ENCODE results near the gene LETMD1. TPM values are rescaled to one million over a fixed set of nuclear protein-coding genes. Genes with fewer than 3 reads are reported as not detected.

The LETMD1 gene
- total and polyA plus RNA-seq, 2 donors (not counting 3 experiments of a cell fraction or from before 2014, with no cell fraction given): 38.9 to 47.7 TPM

DNA sequence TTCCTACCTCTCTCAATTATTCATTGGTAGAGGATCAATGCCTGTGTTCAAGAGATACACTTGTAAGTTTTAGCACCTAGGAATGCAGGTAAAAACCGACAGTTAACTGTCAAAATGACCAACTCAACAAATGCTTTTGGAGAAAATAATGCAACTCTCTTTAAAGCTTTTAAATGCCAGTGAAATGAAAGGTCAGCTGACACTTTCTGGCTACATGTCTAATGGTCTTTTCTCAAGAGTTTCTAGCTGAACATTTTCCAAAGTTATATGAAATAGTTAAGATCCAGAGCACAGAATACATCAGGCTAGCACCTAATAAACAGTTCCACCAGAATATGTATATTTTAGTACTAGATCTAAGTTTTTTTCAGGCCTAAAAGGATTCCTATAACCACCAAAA is 33.3 kb downstream of the LETMD1 start:
- H3K27me3 ChIP-seq (ENCODE audit: control insufficient read depth in 2 of 2, insufficient read depth in 2 of 2, low read length in 2 of 2): no peaks in the 10 kb centered on the region
- FAIRE-seq: no peak
- ChIA-PET POLR2A (interaction anchor here (2.7 kb wide), 1 partner anchor 8 kb away, joined by 20 read pairs; no protein-coding TSS in a partner anchor), CTCF (interaction anchor here (1.3 to 2.6 kb wide), 4 partner anchors 10 to 260 kb away, joined by 4 to 10 read pairs (median 5); partner anchors contain the start of gene SMAGP)
- H3K4me3 ChIP-seq (replicated peaks in 1 of 3; ENCODE audit: insufficient read depth in 1 of 3, low read depth in 1 of 3, low read length in 3 of 3): peak overlapping the region in 1 of 3 experiments; percentile 78
- peaks cover 15% of the 10 kb centered on the region for H4K20me1 ChIP-seq (replicated peaks; ENCODE audit: control insufficient read depth, extremely low read depth, insufficient read depth, low read length)
- no peaks in the 10 kb centered on the region for H3K36me3 ChIP-seq (ENCODE audit: control insufficient read depth in 2 of 2, extremely low read depth in 1 of 2, insufficient read depth in 2 of 2, low read length in 2 of 2)
- TF ChIP-seq, protein P1, sequence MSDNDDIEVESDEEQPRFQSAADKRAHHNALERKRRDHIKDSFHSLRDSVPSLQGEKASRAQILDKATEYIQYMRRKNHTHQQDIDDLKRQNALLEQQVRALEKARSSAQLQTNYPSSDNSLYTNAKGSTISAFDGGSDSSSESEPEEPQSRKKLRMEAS (IDR thresholded peaks at IDR 0.05; ENCODE audit: insufficient read depth, insufficient read length): no peak
- TF ChIP-seq GATA2 (IDR thresholded peaks at IDR 0.05; ENCODE audit: insufficient read depth, insufficient read length, low read depth, low read length): no peak
- TF ChIP-seq POLR2AphosphoS5 (IDR thresholded peaks at IDR 0.05; ENCODE audit: insufficient read depth, low read depth, low read length): no peak
- TF ChIP-seq JUN (IDR thresholded peaks at IDR 0.05; ENCODE audit: borderline replicate concordance, insufficient read depth, insufficient read length, low read depth): no peak
- TF ChIP-seq EZH2 (IDR thresholded peaks at IDR 0.05; ENCODE audit: borderline replicate concordance, low read depth, low read length, severe bottlenecking): no peak
- TF ChIP-seq FOS (IDR thresholded peaks at IDR 0.05; ENCODE audit: borderline replicate concordance, insufficient read depth, low read length): no peak
- no peak for TF ChIP-seq MYC (IDR thresholded peaks at IDR 0.05; ENCODE audit: low read depth, low read length)
- TF ChIP-seq, protein P2, sequence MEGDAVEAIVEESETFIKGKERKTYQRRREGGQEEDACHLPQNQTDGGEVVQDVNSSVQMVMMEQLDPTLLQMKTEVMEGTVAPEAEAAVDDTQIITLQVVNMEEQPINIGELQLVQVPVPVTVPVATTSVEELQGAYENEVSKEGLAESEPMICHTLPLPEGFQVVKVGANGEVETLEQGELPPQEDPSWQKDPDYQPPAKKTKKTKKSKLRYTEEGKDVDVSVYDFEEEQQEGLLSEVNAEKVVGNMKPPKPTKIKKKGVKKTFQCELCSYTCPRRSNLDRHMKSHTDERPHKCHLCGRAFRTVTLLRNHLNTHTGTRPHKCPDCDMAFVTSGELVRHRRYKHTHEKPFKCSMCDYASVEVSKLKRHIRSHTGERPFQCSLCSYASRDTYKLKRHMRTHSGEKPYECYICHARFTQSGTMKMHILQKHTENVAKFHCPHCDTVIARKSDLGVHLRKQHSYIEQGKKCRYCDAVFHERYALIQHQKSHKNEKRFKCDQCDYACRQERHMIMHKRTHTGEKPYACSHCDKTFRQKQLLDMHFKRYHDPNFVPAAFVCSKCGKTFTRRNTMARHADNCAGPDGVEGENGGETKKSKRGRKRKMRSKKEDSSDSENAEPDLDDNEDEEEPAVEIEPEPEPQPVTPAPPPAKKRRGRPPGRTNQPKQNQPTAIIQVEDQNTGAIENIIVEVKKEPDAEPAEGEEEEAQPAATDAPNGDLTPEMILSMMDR (IDR thresholded peaks at IDR 0.05; ENCODE audit: extremely low read depth in 1 of 2, insufficient read depth in 1 of 2, low read depth in 1 of 2, low read length in 2 of 2): no peak
- TF ChIP-seq POLR2A (IDR thresholded peaks at IDR 0.05; ENCODE audit: low read depth, low read length): no peak
- dilution Hi-C loops (cut with MboI; ENCODE audit: extremely low pct_ligation_motif_present, low sequenced_read_pairs): no loop called here
- no peaks in the 10 kb centered on the region for H3K9me1 ChIP-seq (replicated peaks; ENCODE audit: control insufficient read depth, extremely low read depth, insufficient read depth, low read length)
- no peak for DNase-seq (ENCODE audit: low read depth, low spot score)
- peaks cover 54% of the 10 kb centered on the region for H3K79me2 ChIP-seq (ENCODE audit: control insufficient read depth, insufficient read depth, low read length)
- no TSS peak for BruUV-seq (replicated peaks)
- no peaks in the 10 kb centered on the region for H3K9me3 ChIP-seq (replicated peaks; ENCODE audit: control insufficient read depth, insufficient read depth, low read length)
- intact Hi-C loops (cut with micrococcal nuclease): loop anchor here (5.0 to 10.0 kb wide), 3 partner anchors 136 to 317 kb away; partner anchors contain the start of genes ATF1 and POU6F1
- no peak overlapping the region for H3K27ac ChIP-seq (ENCODE audit: insufficient read depth, low read depth, low read length)
- H2AFZ ChIP-seq (ENCODE audit: low read depth, low read length): no peak overlapping the region
- H3K9ac ChIP-seq (replicated peaks; ENCODE audit: extremely low read depth, insufficient read depth, low read length): peak overlapping the region; percentile 40
- H3K4me2 ChIP-seq (ENCODE audit: insufficient read depth, low read length): peak overlapping the region; percentile 95
- H3K4me1 ChIP-seq (ENCODE audit: control insufficient read depth, extremely low read depth, insufficient read depth, low read length): peaks cover 12% of the 10 kb centered on the region

Data from endothelial cell of umbilical vein (primary cell).